ENCODE data around the gene ZNF141.
"Not testable (repeated sequence)": the region's sequence is repeated elsewhere in the genome, so short reads cannot be mapped to it uniquely, and the experiment has no call there.

ZNF141 gene

GRCh38 chr4:385934-386707 lies 48.5 kb downstream of the ZNF141 start:
- DNase-seq = no peak

GRCh38 chr4:386708-387105 lies 49.1 kb downstream of the ZNF141 start:
- no peak for DNase-seq

GRCh38 chr4:404006-404405 lies 66.4 kb downstream of the ZNF141 start:
- no peak for DNase-seq

GRCh38 chr4:408321-408720 lies 70.7 kb downstream of the ZNF141 start:
- not testable (repeated sequence) for DNase-seq

GRCh38 chr4:422587-422986 lies 85.0 kb downstream of the ZNF141 start:
- no peak for DNase-seq

Measured in fibroblast of skin of scalp (primary cell).